ENCODE measurements around the gene LRRC17.

The LRRC17 gene

DNA sequence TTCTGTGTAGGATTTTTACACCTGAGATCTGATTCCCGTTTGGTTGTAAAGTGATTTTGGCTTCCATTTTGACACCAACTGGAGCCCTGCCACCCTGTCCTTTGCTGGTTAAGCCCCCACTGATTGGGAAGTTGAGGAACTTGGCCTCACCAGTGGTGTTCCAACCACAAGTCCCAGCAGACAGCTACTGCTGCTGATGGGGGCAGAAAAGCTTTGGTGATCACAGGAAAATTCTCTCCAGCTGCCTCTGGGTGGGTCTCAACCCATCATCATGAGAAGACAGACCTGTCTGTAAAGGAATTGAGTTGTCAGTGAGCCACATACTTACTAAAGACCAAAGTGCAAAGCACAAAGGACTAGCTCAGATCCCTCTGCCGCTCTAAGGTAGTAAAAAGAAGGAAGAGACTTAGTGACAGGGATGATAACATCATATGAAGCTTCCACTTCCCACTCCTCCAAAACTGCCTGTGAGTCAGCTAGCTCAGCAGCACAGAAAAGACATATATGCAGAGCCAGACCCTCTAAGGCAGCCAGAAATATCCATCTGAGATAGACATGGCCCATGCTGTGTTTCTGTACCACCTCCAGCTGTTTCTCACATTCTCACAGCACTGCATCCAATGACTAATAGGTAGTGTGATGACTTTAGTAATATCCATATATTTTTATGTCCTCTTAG is 22.4 kb upstream of the LRRC17 start:
- TF ChIP-seq, protein P1, sequence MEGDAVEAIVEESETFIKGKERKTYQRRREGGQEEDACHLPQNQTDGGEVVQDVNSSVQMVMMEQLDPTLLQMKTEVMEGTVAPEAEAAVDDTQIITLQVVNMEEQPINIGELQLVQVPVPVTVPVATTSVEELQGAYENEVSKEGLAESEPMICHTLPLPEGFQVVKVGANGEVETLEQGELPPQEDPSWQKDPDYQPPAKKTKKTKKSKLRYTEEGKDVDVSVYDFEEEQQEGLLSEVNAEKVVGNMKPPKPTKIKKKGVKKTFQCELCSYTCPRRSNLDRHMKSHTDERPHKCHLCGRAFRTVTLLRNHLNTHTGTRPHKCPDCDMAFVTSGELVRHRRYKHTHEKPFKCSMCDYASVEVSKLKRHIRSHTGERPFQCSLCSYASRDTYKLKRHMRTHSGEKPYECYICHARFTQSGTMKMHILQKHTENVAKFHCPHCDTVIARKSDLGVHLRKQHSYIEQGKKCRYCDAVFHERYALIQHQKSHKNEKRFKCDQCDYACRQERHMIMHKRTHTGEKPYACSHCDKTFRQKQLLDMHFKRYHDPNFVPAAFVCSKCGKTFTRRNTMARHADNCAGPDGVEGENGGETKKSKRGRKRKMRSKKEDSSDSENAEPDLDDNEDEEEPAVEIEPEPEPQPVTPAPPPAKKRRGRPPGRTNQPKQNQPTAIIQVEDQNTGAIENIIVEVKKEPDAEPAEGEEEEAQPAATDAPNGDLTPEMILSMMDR (conservative IDR thresholded peaks at IDR 0.05; ENCODE audit: low read depth, low read length), result no peak
- no peak overlapping the region for H3K4me3 ChIP-seq (ENCODE audit: low read depth, low read length)
- DNase-seq (ENCODE audit: low read depth), result peak; percentile 97

DNA sequence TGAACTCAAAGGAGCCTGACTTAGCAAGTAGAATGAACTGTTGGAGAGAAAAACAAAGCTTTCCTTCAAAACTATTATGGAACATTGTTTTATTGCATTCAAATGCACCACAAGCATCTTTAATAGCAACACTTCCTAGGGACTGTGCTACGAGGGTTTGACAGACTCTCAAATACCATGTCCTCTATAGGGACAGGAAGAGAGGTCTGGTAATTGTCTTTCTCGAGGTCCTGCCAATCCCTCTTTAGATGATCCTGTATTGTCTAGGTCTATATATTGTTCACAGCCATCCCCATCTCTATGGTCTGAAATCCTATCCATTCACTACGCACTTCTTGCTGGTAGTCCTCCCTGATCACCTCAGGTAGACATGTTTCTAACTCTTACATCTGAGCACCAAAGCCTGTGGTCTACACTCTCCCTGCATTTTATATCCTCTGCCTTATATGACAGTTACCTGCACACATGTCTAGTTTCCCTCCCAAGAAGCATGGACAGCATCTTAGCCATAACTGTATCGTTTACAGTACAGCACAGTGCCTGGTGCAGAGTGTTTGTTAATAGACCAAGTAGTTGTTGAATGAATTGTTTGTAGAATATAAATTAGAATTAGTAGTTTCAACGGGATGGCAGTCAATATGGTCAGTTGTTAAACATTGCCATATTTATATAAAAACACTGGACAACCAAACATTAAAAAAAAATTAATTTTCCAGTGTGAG is 21.7 kb upstream of the LRRC17 start:
- TF ChIP-seq, protein P1 (conservative IDR thresholded peaks at IDR 0.05; ENCODE audit: low read depth, low read length), result no peak
- no peak overlapping the region for H3K4me3 ChIP-seq (ENCODE audit: low read depth, low read length)
- no peak for DNase-seq (ENCODE audit: low read depth)

DNA sequence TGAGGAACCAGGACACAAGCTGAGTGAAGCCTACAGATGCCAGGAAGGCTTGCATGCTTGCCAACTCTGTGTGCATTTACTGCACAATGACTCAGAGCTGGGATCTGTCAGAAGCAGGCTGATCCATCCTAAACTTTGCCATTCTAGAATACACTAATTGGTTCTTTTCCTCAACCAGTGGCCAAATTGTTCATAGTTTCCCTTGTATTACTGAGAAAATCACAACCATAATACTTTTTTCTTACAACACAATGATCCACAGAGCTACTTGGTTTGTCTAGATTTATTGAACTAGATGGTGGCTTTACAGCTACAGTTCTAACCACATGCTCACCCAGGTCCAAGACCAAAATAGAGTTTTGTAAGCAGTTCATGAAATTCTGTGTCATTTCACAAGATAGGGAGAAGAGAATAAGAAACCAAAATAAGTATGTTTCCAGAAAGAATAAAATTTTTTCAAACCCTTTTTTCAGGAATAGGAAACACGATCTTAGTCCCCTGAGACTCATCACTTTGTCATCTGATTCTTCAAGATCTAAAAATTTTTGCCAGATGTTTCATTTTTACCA is 21.0 kb upstream of the LRRC17 start:
- TF ChIP-seq, protein P1 (conservative IDR thresholded peaks at IDR 0.05; ENCODE audit: low read depth, low read length), result no peak
- no peak overlapping the region for H3K4me3 ChIP-seq (ENCODE audit: low read depth, low read length)
- DNase-seq (ENCODE audit: low read depth), result peak; percentile 86

DNA sequence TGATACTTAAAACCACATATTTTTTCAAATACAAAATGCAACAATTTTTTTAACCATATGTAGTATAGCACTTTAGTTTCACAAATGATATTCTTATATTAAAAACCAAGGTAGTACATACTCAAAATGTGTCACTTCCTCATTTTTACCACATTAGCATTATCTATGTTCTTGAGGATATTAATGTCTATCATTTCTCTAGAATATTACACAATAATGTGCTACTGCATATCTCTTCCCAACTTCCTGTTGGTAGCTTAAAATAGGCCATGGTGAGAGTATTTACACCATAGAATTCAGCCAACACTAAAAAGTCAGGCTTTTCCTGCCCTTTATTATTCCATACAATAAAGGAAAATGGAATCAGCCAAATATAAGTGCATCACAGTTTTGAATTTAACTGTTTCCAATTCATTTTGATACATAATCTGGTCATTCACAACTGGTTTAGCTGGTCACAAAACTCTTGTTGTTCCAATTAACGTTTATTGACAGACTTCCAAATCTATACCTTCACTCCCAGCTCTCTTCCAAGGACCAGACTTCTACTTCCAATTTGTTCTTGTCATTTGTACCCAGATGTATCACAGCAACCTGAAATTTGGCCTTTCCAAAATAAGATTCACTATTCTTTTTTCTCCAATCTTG is 20.0 kb upstream of the LRRC17 start:
- TF ChIP-seq, protein P1 (conservative IDR thresholded peaks at IDR 0.05; ENCODE audit: low read depth, low read length), result no peak
- DNase-seq (ENCODE audit: low read depth), result peak; percentile 71
- H3K4me3 ChIP-seq (ENCODE audit: low read depth, low read length), result no peak overlapping the region

DNA sequence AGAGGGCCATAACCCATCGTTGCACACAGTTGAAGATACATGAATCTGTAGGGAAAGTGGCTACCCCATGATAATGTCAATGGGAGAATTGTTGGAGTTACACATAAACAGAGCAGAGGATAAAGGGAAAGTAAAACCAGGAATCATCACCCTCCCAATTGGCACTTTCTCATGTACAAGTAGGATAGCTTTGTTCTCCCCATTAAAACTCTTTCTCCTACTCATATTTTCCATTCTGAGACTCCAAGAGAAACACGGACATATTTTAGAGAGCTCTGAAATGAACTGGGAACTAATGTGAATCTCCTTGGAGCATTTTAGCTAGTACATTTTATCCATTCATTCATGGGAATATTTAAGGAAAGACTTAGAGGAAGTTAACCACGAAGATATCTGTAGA is 17.2 kb upstream of the LRRC17 start:
- TF ChIP-seq, protein P1 (conservative IDR thresholded peaks at IDR 0.05; ENCODE audit: low read depth, low read length), result no peak
- H3K4me3 ChIP-seq (ENCODE audit: low read depth, low read length), result no peak overlapping the region
- no peak for DNase-seq (ENCODE audit: low read depth)

DNA sequence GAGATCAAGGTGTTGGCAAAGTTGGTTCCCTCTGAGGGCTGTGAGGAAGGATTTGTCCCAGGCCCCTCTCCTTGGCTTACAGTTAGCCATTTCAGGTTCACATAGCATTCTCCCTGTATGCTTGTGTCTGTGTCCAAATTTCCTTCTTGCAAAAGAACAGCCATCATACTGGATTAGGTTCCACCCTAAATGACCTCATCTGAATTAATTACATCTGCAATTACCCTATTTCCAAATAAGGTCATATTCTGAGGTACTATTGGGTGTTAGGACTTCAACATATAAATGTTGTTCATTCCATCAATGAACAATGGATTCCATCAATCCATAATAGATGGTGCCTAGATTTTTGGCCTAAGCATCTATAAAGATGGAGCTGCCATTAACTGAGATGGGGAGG is 16.2 kb upstream of the LRRC17 start:
- TF ChIP-seq, protein P1 (conservative IDR thresholded peaks at IDR 0.05; ENCODE audit: low read depth, low read length), result no peak

More for the DNA sequence above, 16.2 kb upstream of the LRRC17 start:
- no peak for DNase-seq (ENCODE audit: low read depth)
- no peak overlapping the region for H3K4me3 ChIP-seq (ENCODE audit: low read depth, low read length)
